CD4-positive, alpha-beta T cell (primary cell): ENCODE measurements around the gene ARHGEF2. TPM values are rescaled to one million over a fixed set of nuclear protein-coding genes. Genes with fewer than 3 reads are reported as not detected.

Experiments
- ATAC-seq: fragments of 200-7000 bp; cut with Tn5 transposase; one replicate; pipeline ENCODE4 v1.10.0; 2022; ENCODE audit warnings: mild to moderate bottlenecking; ENCODE audit not compliant: poor library complexity
- CTCF ChIA-PET: fragments of 350-600 bp; sonication (Branson Sonifier 250); formaldehyde crosslinking; loops from one replicate; lab custom pipeline; 2021; ENCODE audit warnings: antibody characterized with exemption, inconsistent platforms; lab: Charles Lee
- POLR2A ChIA-PET: fragments of 350-600 bp; sonication (Branson Sonifier 250); formaldehyde crosslinking; loops from one replicate; lab custom pipeline; 2021; ENCODE audit warnings: antibody characterized with exemption, inconsistent platforms; lab: Charles Lee
- DNase-seq, 14 experiments: peaks; one replicate each; pipeline ENCODE4 v3.0.0-alpha.2; 2013 to 2020; ENCODE audit warnings: mixed read lengths in 2 of 14
- H3K27ac ChIP-seq, 2 donors: one replicate each; pipeline versions ENCODE4 v1.5.1 to v1.7.0; 2013; ENCODE audit warnings: low read length in 2 of 2, low read depth in 1 of 2, mild to moderate bottlenecking in 1 of 2
- H3K27me3 ChIP-seq, 2 experiments: 1 replicate in 1 of 2; 2 replicates in 1 of 2; pipeline versions ENCODE4 v1.6.1 to v1.7.0; 2013; ENCODE audit warnings: low read length in 2 of 2, control low read depth in 1 of 2, mild to moderate bottlenecking in 1 of 2, moderate library complexity in 1 of 2; ENCODE audit not compliant: insufficient read depth in 2 of 2, control insufficient read depth in 1 of 2
- H3K36me3 ChIP-seq: one replicate; pipeline ENCODE4 v1.6.1; 2013; ENCODE audit warnings: low read length, control low read depth; ENCODE audit not compliant: insufficient read depth
- H3K4me1 ChIP-seq: one replicate; pipeline ENCODE4 v1.6.1; 2013; ENCODE audit warnings: low read length, control low read depth; ENCODE audit not compliant: insufficient read depth
- H3K4me3 ChIP-seq: one replicate; pipeline ENCODE4 v1.5.1; 2013; ENCODE audit warnings: mild to moderate bottlenecking, low read length, moderate library complexity
- H3K9me3 ChIP-seq, 2 experiments: 1 replicate in 1 of 2; 2 replicates in 1 of 2; pipeline versions ENCODE4 v1.6.1 to v1.7.0; 2013; ENCODE audit warnings: low read length in 2 of 2, mild to moderate bottlenecking in 2 of 2, control low read depth in 1 of 2, moderate library complexity in 1 of 2; ENCODE audit not compliant: control insufficient read depth in 1 of 2, insufficient read depth in 1 of 2
- H3K27ac Mint-ChIP-seq: one replicate; pipeline ENCODE4 v1.8.0; 2020; ENCODE audit warnings: mixed read lengths
- H3K27me3 Mint-ChIP-seq: one replicate; pipeline ENCODE4 v1.8.0; 2021; ENCODE audit warnings: mixed read lengths
- H3K36me3 Mint-ChIP-seq: one replicate; pipeline ENCODE4 v1.8.0; 2021; ENCODE audit warnings: low read depth, mixed read lengths
- H3K4me1 Mint-ChIP-seq: one replicate; pipeline ENCODE4 v1.8.0; 2021; ENCODE audit warnings: low read depth, mixed read lengths
- H3K4me3 Mint-ChIP-seq: one replicate; pipeline ENCODE4 v1.8.0; 2020; ENCODE audit warnings: mild to moderate bottlenecking, mixed read lengths
- H3K9me3 Mint-ChIP-seq: one replicate; pipeline ENCODE4 v1.8.0; 2020; ENCODE audit warnings: mixed read lengths
- intact Hi-C, 2 experiments: fragments of 100-400 bp; cut with DNase I in 1 of 2; cut with micrococcal nuclease in 1 of 2; formaldehyde crosslinking; loops; one replicate each; pipeline versions ENCODE4 v1.15.1 to v1.9.0; 2023 to 2025; cut with DNase I, micrococcal nuclease
- total RNA-seq, 174 experiments: library from RNA in 2 of 174; stranded (reverse) in 2 of 174; gene quantifications; one replicate each; pipeline ENCODE4 v1.2.3 and lab custom pipeline; 2021 to 2026
- TF ChIP-seq, protein P1 (sequence below): fragments of 200-600 bp; IDR thresholded peaks from one replicate; pipeline ENCODE4 v1.8.0; 2022; ENCODE audit warnings: antibody characterized with exemption, mild to moderate bottlenecking

ARHGEF2 gene
- total RNA-seq, 2 experiments from 2014 or later: 54.8 to 62.4 TPM

DNA sequence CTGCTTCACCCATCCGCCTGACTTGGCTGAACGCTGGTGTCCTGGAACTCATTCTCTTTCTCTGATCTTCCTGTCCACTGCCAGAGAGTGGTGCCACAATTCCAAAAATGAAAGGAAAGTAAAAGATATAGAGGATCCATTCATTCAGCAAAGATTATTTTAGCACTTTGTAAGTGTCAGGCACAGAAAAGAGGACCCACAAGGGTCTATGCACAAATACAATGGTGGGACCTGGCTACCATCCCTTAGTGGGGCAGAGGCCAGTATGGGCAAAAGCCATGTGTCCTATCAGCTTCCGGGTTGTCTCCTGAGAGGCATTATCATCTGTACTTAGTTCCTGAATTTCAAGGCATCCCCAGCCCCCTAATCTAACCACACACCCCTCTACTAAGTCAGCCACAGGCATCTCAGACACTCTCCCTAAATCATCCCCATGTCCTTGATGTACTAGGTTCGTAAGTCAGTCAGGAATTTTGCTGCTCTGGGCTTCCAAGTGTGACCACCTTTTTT lies 23.4 kb upstream of the ARHGEF2 start:
- Mint-ChIP-seq H3K4me3 (no peak overlapping the region), H3K27me3 (no peaks in the 10 kb centered on the region), H3K27ac (no peak overlapping the region), H3K36me3 (no peaks in the 10 kb centered on the region), H3K9me3 (no peaks in the 10 kb centered on the region), H3K4me1 (peaks cover 22% of the 10 kb centered on the region)
- ATAC-seq: no peak
- intact Hi-C loops: no loop called here
- POLR2A ChIA-PET: no interaction called here
- TF ChIP-seq, protein P1, sequence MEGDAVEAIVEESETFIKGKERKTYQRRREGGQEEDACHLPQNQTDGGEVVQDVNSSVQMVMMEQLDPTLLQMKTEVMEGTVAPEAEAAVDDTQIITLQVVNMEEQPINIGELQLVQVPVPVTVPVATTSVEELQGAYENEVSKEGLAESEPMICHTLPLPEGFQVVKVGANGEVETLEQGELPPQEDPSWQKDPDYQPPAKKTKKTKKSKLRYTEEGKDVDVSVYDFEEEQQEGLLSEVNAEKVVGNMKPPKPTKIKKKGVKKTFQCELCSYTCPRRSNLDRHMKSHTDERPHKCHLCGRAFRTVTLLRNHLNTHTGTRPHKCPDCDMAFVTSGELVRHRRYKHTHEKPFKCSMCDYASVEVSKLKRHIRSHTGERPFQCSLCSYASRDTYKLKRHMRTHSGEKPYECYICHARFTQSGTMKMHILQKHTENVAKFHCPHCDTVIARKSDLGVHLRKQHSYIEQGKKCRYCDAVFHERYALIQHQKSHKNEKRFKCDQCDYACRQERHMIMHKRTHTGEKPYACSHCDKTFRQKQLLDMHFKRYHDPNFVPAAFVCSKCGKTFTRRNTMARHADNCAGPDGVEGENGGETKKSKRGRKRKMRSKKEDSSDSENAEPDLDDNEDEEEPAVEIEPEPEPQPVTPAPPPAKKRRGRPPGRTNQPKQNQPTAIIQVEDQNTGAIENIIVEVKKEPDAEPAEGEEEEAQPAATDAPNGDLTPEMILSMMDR: no peak
- CTCF ChIA-PET: interaction anchor here (0.7 to 0.9 kb wide), 2 partner anchors 11 to 23 kb away, joined by 3 read pairs; partner anchors contain the start of gene ARHGEF2
- no peak overlapping the region for H3K4me3 ChIP-seq
- no peak for DNase-seq
- H3K27me3 ChIP-seq: no peaks in the 10 kb centered on the region
- H3K4me1 ChIP-seq: peaks cover 18% of the 10 kb centered on the region
- peaks cover 2% of the 10 kb centered on the region for H3K36me3 ChIP-seq
- no peak overlapping the region for H3K27ac ChIP-seq
- no peaks in the 10 kb centered on the region for H3K9me3 ChIP-seq

DNA sequence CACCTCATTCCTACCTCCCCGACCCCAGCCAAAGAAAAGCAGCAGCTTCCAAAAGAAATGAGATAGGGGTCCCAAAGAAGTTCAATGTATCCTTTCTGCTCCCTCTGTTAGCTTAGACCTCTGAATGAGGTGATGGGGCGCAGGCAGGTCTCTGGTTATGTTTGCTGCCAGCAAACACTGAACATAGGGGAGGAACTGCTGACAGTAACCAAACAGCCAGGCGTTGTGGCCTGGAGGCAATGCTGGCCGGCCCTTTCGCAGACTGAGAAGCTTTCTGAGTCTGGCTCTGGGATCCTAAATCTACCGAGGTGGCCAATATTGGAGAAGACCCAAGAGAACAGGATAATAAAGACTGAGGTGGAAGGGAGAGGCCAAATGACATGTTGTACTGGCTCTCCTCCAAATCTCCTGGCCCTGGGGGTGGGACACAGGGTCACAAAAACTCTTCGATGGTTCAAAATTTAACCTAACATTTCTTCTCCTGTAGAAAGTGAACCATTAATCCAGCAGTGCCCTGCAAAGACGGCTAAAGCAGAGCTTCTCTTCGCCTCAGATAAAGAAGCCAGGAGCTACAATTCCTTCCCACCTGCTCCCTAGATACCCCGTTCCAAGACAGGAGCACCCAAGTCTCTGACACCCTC lies 22.8 kb upstream of the ARHGEF2 start:
- Mint-ChIP-seq H3K4me3 (no peak overlapping the region), H3K9me3 (no peaks in the 10 kb centered on the region), H3K27ac (no peak overlapping the region), H3K27me3 (no peaks in the 10 kb centered on the region), H3K4me1 (peaks cover 19% of the 10 kb centered on the region), H3K36me3 (no peaks in the 10 kb centered on the region)
- ChIA-PET CTCF (no interaction called here), POLR2A (no interaction called here)
- no peak for ATAC-seq
- H3K4me1 ChIP-seq: peaks cover 17% of the 10 kb centered on the region
- H3K4me3 ChIP-seq: no peak overlapping the region
- TF ChIP-seq, protein P1: no peak
- intact Hi-C loops: no loop called here
- no peak overlapping the region for H3K27ac ChIP-seq
- no peak for DNase-seq
- H3K9me3 ChIP-seq: no peaks in the 10 kb centered on the region
- no peaks in the 10 kb centered on the region for H3K36me3 ChIP-seq
- no peaks in the 10 kb centered on the region for H3K27me3 ChIP-seq

DNA sequence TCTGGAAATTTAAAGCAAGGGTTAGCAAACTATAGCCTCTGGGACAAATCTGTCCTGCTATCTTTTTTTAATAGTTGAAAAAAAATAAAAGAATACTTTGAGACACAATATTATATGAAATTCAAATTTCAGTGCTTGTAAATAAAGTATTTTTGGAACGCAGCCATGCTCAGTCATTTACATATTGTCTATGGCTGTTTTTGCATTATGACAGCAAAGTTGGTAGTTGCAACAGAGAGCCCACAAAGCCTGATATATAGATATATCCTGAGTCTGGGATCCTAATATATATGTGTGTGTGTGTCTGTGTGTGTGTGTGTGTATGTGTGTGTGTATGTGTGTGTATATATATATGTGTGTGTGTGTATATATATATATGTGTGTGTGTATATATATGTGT lies 21.6 kb upstream of the ARHGEF2 start:
- POLR2A ChIA-PET: no interaction called here
- DNase-seq (no peak), ATAC-seq (no peak)
- TF ChIP-seq, protein P1: no peak
- Mint-ChIP-seq H3K4me3 (no peak overlapping the region), H3K27ac (no peak overlapping the region), H3K36me3 (no peaks in the 10 kb centered on the region), H3K27me3 (no peaks in the 10 kb centered on the region), H3K4me1 (peaks cover 11% of the 10 kb centered on the region), H3K9me3 (no peaks in the 10 kb centered on the region)
- H3K4me1 ChIP-seq: peaks cover 7% of the 10 kb centered on the region
- no peak overlapping the region for H3K27ac ChIP-seq
- no peaks in the 10 kb centered on the region for H3K36me3 ChIP-seq
- H3K4me3 ChIP-seq: no peak overlapping the region
- no peaks in the 10 kb centered on the region for H3K9me3 ChIP-seq
- H3K27me3 ChIP-seq: no peaks in the 10 kb centered on the region
- intact Hi-C loops: no loop called here
- CTCF ChIA-PET: no interaction called here
